A204.1 (cell line): ENCODE measurements around the gene DDIT4.

Source experiments
- FAIRE-seq: peaks from 2 replicates; lab custom pipeline; 2012; peaks lifted over from hg19 to GRCh38; lab: Jason Lieb, UNC

Gene DDIT4

GRCh38 chr10:72318418-72319262 lies 44.9 kb downstream of the DDIT4 start:
- no peak for FAIRE-seq

DNA sequence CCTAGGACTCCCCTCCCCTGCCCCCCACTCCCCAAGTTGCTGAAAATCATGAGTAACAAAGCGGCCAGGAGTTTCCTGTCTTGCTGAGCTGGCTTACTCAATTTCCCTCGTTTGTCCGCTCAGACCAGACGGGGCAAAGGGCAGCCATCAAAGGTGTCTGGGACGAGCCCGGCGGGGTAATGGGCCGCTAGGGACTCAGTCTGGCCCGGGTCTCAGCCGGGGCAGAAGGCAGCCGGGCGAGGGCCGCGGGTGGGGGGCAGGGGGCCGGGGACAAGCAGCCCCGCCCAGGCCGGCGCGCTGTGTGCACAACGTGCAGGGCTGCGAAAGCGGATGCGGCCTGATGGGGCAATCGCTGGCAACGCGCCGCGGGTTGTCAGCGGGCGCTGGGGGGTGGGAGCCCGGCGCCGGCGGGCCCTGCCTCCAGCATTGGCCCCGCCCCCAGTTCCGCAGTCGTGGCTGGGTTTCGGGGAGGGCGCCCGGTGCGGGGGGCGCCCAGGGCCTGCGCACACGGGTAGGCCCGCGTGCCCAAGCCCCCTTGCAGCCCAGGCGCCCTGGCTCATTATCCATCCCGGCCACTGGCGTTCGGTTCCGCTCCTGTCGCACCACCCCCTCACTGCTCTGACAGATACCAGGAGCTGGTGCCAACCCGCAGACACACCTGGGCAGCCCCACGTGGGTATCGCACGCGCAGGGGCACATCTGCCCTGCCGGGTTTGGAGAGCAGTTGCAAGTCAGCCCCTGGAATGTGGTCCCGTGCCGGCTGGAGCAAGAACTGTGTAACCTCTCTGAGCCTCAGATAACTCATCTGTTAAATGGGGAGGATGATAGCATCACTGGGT lies 45.9 kb downstream of the DDIT4 start:
- FAIRE-seq = no peak

DNA sequence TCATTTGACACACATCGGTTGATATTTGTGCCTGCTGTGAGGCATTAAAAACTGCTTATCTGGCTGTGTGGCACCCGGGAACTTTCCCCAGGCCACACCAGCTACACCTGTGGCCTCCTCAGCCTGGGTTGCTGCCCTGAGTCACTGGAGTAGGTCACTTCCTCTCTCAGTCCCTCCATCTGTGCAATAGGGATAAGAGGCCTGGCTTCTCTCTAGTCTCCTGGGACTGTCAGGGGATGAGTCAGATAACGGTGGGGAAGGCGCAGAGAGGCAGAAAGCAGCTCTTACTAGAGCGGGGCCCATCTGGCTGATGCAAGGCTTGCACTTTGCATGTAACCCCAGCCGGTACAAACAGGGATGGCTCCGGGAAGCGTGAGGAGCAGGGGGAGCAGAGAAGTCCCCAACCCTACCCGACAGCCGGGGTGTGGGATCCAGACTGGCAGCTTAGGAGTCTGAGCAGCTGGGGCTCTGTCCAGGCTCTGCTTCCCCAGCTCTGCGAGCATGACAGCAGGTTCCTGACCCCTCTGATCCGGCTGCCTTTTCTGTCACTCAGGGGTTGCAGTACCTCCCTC lies 47.0 kb downstream of the DDIT4 start:
- no peak for FAIRE-seq

DNA sequence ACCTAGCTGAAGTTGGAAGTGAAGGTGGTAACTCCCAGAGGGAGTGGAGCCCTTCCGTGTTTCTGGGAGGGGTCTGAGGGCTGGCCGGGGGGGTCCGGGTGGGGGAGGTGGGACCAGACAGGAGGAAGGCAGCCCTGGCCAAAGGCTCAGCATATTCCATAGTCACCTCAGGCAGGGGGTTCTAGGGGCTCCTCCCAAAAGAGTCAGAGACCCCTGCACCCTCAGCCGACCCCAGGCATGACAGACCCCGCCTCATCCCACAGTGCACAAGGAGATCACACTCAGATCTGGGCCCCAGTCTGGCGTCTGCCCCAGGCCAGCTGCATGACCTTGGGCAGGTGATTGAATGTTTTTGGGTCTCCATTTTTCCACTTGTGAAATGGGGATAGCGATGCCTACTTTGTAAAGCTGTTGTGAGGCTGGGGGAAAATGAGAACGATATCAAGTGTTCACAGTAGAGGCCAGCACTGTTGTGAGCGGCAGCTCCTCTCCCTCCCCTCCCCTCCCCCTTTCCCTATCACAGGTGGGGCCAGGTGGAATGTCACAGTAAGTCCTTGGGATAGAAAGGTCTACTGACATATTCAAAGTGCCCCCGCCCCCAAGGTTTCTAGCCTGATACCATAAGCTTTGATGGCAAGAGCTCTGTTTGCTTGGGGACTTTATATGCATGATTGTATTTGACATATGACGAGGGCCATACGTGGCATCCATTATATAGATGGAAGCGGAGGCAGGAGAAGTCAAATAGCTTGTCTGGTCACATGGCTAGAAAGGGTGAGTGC lies 47.7 kb downstream of the DDIT4 start:
- FAIRE-seq = no peak

GRCh38 chr10:72322030-72322279 lies 48.2 kb downstream of the DDIT4 start:
- no peak for FAIRE-seq

- FAIRE-seq = no peak
Measured at GRCh38 chr10:72322280-72323058, 48.7 kb downstream of the DDIT4 start.

- FAIRE-seq = no peak
Measured at GRCh38 chr10:72323108-72323749, 49.5 kb downstream of the DDIT4 start.

DNA sequence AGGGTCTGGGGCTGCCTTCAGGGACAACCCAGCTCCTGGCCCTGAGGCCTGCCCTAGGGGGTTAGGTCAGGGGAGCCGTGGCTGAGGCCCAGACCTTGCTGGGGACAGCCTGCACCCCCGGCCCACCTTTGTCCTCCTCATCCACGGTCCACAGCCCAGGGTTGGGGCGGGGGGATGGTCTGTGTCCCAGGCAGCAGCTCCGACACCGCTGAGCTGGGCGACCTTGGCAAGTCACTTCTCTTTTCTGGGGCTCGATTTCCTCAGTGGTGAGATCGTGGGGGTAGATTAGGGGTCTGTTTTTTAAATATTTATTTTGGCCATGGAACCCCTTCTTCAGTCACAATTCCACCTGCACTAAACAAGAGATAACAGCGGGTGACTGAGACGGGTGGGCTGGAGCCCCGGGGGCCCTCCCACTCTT lies 50.1 kb downstream of the DDIT4 start:
- FAIRE-seq = no peak
